GM20000 (cell line): ENCODE measurements around the gene IGF1R.

Source experiments
- DNase-seq: peaks from one replicate; pipeline ENCODE4 v3.0.0; 2012; ENCODE audit warnings: low spot score
- TF ChIP-seq, protein P1 (sequence below): IDR thresholded peaks from 2 replicates; pipeline ENCODE4 v1.5.1; 2012; ENCODE audit warnings: mild to moderate bottlenecking, control low read depth; ENCODE audit errors: extremely low read depth, missing control alignments

The IGF1R gene

DNA sequence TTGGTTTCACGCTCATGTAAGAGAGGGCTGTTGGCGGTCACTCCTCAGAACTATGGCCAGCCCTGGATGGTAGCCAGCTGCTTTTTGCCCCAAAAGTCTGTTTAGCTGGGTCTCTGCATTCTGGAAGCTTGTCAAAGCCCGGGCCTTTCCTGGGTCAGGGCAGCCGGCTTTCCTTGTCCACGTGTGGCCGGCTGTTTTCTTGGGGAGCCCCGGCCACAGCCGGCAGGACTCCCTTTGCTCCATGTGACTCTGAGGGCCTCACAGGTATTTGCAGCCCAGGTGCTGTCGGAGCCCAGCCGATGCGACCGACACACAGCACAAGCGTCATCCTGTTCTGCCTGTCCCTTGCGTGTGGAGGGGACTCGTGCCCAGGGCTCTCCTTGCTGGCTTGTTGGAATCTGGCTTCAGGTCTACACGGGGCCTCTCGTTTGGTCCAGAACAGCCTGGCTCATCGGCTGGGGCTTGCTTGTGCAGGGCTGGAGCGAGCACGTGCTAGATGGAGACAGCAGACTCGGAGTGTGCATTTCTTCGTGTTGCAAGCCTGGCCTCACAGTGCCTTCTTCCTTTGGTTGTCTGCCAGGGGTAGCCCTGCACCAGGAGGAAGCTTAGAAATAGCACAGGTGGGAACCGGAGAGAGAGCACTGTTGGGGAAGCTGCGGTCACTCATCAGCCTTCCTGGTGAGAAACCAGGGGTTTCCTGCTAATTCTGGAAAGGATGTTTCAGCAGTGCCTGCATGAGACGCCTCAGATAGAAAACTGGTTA, 307.8 kb downstream of the IGF1R start:
- TF ChIP-seq, protein P1, sequence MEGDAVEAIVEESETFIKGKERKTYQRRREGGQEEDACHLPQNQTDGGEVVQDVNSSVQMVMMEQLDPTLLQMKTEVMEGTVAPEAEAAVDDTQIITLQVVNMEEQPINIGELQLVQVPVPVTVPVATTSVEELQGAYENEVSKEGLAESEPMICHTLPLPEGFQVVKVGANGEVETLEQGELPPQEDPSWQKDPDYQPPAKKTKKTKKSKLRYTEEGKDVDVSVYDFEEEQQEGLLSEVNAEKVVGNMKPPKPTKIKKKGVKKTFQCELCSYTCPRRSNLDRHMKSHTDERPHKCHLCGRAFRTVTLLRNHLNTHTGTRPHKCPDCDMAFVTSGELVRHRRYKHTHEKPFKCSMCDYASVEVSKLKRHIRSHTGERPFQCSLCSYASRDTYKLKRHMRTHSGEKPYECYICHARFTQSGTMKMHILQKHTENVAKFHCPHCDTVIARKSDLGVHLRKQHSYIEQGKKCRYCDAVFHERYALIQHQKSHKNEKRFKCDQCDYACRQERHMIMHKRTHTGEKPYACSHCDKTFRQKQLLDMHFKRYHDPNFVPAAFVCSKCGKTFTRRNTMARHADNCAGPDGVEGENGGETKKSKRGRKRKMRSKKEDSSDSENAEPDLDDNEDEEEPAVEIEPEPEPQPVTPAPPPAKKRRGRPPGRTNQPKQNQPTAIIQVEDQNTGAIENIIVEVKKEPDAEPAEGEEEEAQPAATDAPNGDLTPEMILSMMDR: no peak
- no peak for DNase-seq

- TF ChIP-seq, protein P1: no peak
- no peak for DNase-seq
These were observed 308.6 kb downstream of the IGF1R start for GRCh38 chr15:98956796-98957553.

- no peak for DNase-seq
- TF ChIP-seq, protein P1: no peak
These were observed 309.3 kb downstream of the IGF1R start for GRCh38 chr15:98957655-98958054.

- no peak for DNase-seq
- TF ChIP-seq, protein P1: no peak
These were observed 309.7 kb downstream of the IGF1R start for GRCh38 chr15:98958076-98958475.

GRCh38 chr15:98958918-98959639, 310.7 kb downstream of the IGF1R start:
- TF ChIP-seq, protein P1: no peak
- DNase-seq: no peak

DNA sequence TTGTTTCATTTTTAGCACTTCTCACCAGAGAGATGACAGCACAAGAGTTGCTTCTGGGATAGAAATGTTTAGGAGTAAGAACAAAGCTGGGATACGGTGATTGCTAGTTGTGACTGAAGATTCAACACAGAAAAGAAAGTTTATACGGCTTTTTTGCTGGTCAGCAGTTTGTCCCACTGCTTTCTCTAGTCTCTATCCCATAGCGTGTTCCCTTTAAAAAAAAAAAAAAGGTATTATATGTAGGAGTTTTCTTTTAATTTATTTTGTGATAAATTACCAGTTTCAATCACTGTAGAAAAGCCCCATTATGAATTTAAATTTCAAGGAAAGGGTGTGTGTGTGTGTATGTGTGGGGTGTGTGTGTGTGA, 311.3 kb downstream of the IGF1R start:
- DNase-seq: no peak
- TF ChIP-seq, protein P1: no peak

GRCh38 chr15:98960555-98961050, 312.3 kb downstream of the IGF1R start:
- no peak for DNase-seq
- TF ChIP-seq, protein P1: no peak
